SH-SY5Y (cell line): ENCODE results near the gene TMEM151B.

ENCODE experiments used
- GATA2 ChIP-seq: IDR thresholded peaks from 2 replicates; pipeline ENCODE4 v1.6.1; 2011; ENCODE audit warnings: mild to moderate bottlenecking, low read depth, low read length
- GATA3 ChIP-seq: IDR thresholded peaks from 2 replicates; pipeline ENCODE4 v1.6.1; 2011; ENCODE audit warnings: low read depth, mild to moderate bottlenecking, low read length, moderate library complexity

GRCh38 chr6:44267252-44267651 lies 3.0 kb upstream of the TMEM151B start:
- TF ChIP-seq GATA2 (no peak), GATA3 (no peak)
